GM12878 (cell line): ENCODE measurements around the gene G6PC1. TPM values are rescaled to one million over a fixed set of nuclear protein-coding genes. Genes with fewer than 3 reads are reported as not detected.

Source experiments
- ATAC-seq: fragments of 200-7000 bp; cut with Tn5 transposase; 3 replicates; pipeline ENCODE4 v1.9.1; 2020; ENCODE audit warnings: mild to moderate bottlenecking, moderate library complexity
- BruUV-seq: library from RNA; stranded (reverse); fragments of 400-500 nt; replicated peaks from 2 replicates; lab custom pipeline; 2021; lab: Mats Ljungman, UMichigan
- CTCF ChIA-PET: fragments of 300-600 bp; sonication (Branson Sonifier 250); formaldehyde crosslinking; extraction: SDS; loops from one replicate; lab custom pipeline; 2021; ENCODE audit warnings: inconsistent platforms; lab: Yijun Ruan, JAX
- POLR2A ChIA-PET: fragments of 350-600 bp; formaldehyde crosslinking; extraction: SDS; loops from one replicate; lab custom pipeline; 2021; ENCODE audit warnings: inconsistent platforms; lab: Charles Lee
- RAD21 ChIA-PET: fragments of 300-600 bp; sonication (Branson Sonifier 250); formaldehyde crosslinking; loops from one replicate; lab custom pipeline; 2023; ENCODE audit warnings: antibody characterized with exemption; ENCODE audit not compliant: unreplicated experiment; lab: Charles Lee
- SMC1A ChIA-PET: fragments of 300-600 bp; sonication (Branson Sonifier 250); formaldehyde crosslinking; loops from one replicate; lab custom pipeline; 2023; ENCODE audit not compliant: unreplicated experiment, uncharacterized antibody; lab: Charles Lee
- DNase-seq: peaks from one replicate; pipeline ENCODE4 v3.0.0-alpha.2; 2011; ENCODE audit warnings: low read depth, low spot score
- FAIRE-seq: peaks from 3 replicates; lab custom pipeline; 2011; peaks lifted over from hg19 to GRCh38; lab: Jason Lieb, UNC
- H2AFZ ChIP-seq: 2 replicates; pipeline ENCODE4 v1.6.0; 2011; ENCODE audit warnings: low read depth, low read length, control low read depth; ENCODE audit not compliant: control insufficient read depth
- H3K27ac ChIP-seq: 2 replicates; pipeline ENCODE4 v1.5.1; 2011; ENCODE audit warnings: control low read depth; ENCODE audit not compliant: control insufficient read depth, insufficient read depth
- H3K27me3 ChIP-seq, 2 experiments: replicated peaks in 1 of 2; 2 replicates each; pipeline versions ENCODE4 v1.6.0 to v1.6.1; 2011; ENCODE audit warnings: low read length in 1 of 2; ENCODE audit not compliant: control insufficient read depth in 2 of 2, insufficient read depth in 2 of 2
- H3K36me3 ChIP-seq, 2 experiments: 2 replicates each; pipeline ENCODE4 v1.5.1; 2011; ENCODE audit warnings: low read length in 1 of 2; ENCODE audit not compliant: control insufficient read depth in 2 of 2, insufficient read depth in 2 of 2
- H3K4me1 ChIP-seq: 2 replicates; pipeline ENCODE4 v1.6.1; 2011; ENCODE audit warnings: mild to moderate bottlenecking, low read length, moderate library complexity, mixed read lengths; ENCODE audit not compliant: control insufficient read depth, insufficient read depth
- H3K4me2 ChIP-seq: 2 replicates; pipeline ENCODE4 v1.6.0; 2011; ENCODE audit warnings: control low read depth; ENCODE audit not compliant: control insufficient read depth, insufficient read depth
- H3K4me3 ChIP-seq: fragments of 200-600 bp; sonication (generic); 2 replicates; pipeline ENCODE4 v1.5.1; 2016
- H3K79me2 ChIP-seq: 2 replicates; pipeline ENCODE4 v1.6.0; 2011; ENCODE audit warnings: low read length; ENCODE audit not compliant: control insufficient read depth, insufficient read depth
- H3K9ac ChIP-seq: 2 replicates; pipeline ENCODE4 v1.8.0; 2011; ENCODE audit warnings: low read length, control low read depth, mixed read lengths; ENCODE audit not compliant: control insufficient read depth, insufficient read depth
- H3K9me3 ChIP-seq: replicated peaks from 3 replicates; pipeline ENCODE4 v1.5.1; 2011; ENCODE audit warnings: mild to moderate bottlenecking, low read length; ENCODE audit not compliant: control insufficient read depth, insufficient read depth
- H4K20me1 ChIP-seq: 2 replicates; pipeline ENCODE4 v1.6.0; 2011; ENCODE audit not compliant: control insufficient read depth, insufficient read depth
- ASH2L ChIP-seq: fragments of 300-600, 200-600 bp; sonication (generic); IDR thresholded peaks from 2 replicates; pipeline ENCODE4 v1.6.1; 2017; ENCODE audit warnings: low read depth, mild to moderate bottlenecking, borderline replicate concordance
- BMI1 ChIP-seq: fragments of 450-650 bp; IDR thresholded peaks from 2 replicates; pipeline ENCODE4 v1.6.1; 2016; ENCODE audit warnings: mild to moderate bottlenecking, moderate library complexity, borderline replicate concordance
- CBX3 ChIP-seq: fragments of 200-600 bp; sonication (generic); IDR thresholded peaks from 2 replicates; pipeline ENCODE4 v1.6.1; 2016; ENCODE audit warnings: low read depth, borderline replicate concordance
- GABPA ChIP-seq: IDR thresholded peaks from 2 replicates; pipeline ENCODE4 v1.6.1; 2014; ENCODE audit warnings: antibody characterized with exemption, low read depth, mild to moderate bottlenecking, inconsistent platforms
- KLF5 ChIP-seq: fragments of 450-650 bp; IDR thresholded peaks from 2 replicates; pipeline ENCODE4 v1.6.1; 2014; ENCODE audit warnings: mild to moderate bottlenecking; ENCODE audit not compliant: partially characterized antibody
- NFXL1 ChIP-seq: fragments of 450-650 bp; IDR thresholded peaks from 2 replicates; pipeline ENCODE4 v1.6.1; 2017; ENCODE audit warnings: antibody characterized with exemption, mild to moderate bottlenecking, borderline replicate concordance
- PAX8 ChIP-seq: fragments of 450-650 bp; IDR thresholded peaks from 2 replicates; pipeline ENCODE4 v1.6.1; 2017; ENCODE audit warnings: mild to moderate bottlenecking, moderate library complexity
- SIX5 ChIP-seq: IDR thresholded peaks from 2 replicates; pipeline ENCODE4 v1.6.1; 2011; ENCODE audit warnings: mild to moderate bottlenecking, low read depth, low read length, moderate library complexity; ENCODE audit not compliant: severe bottlenecking
- SREBF2 ChIP-seq: IDR thresholded peaks from 2 replicates; pipeline ENCODE4 v1.6.1; 2012; ENCODE audit warnings: mild to moderate bottlenecking, low read length
- ZNF217 ChIP-seq: fragments of 450-650 bp; IDR thresholded peaks from 2 replicates; pipeline ENCODE4 v1.6.1; 2017; ENCODE audit warnings: antibody characterized with exemption, mild to moderate bottlenecking
- ZZZ3 ChIP-seq: IDR thresholded peaks from 2 replicates; pipeline ENCODE4 v1.6.1; 2011; ENCODE audit warnings: low read depth; ENCODE audit not compliant: control insufficient read depth, insufficient read length
- WGBS: methylation state at CpG from one replicate; pipeline ENCODE4 v1.1.6; 2016; ENCODE audit warnings: low lambda C conversion rate; ENCODE audit not compliant: insufficient replicate concordance, insufficient coverage; ENCODE audit errors: missing lambda C conversion rate; 5-methylcytosine and 5-hydroxymethylcytosine counted together
- in situ Hi-C: fragments of 300-500 bp; cut with MboI; formaldehyde crosslinking; loops from 9 replicates; pipeline ENCODE4 v1.14.3; 2018; ENCODE audit warnings: mixed read lengths
- intact Hi-C: fragments of 100-400 bp; cut with micrococcal nuclease; formaldehyde crosslinking; loops from one replicate; pipeline ENCODE4 v1.14.2; 2022; ENCODE audit not compliant: unreplicated experiment
- polyA plus RNA-seq, 11 experiments: library from polyadenylated mRNA; depleted of rRNA in 4 of 11; unstranded in 6 of 11; stranded (reverse) in 5 of 11; fragments of >200 nt; fragmentation: Nextera tagmentation in 4 of 11; fragmentation: Illumina TruSeq in 1 of 11; extraction: Ambion mirVana in 4 of 11; extraction: Trizol in 1 of 11; gene quantifications; 1 replicate in 1 of 11; 2 replicates in 10 of 11; pipeline versions ENCODE4 v1.2.1 to v1.2.3, GENCODE V29; 2011 to 2016; ENCODE audit warnings: inconsistent platforms in 2 of 11, missing spikeins in 2 of 11, low read depth in 1 of 11
- total RNA-seq, 4 experiments: library from RNA; depleted of rRNA in 3 of 4; stranded (reverse); fragments of >200 nt in 3 of 4; fragmentation: Illumina TruSeq in 1 of 4; extraction: Trizol in 1 of 4; gene quantifications; 2 replicates each; pipeline versions ENCODE4 v1.2.1 to v1.2.3, GENCODE V29; 2013 to 2021
- TF ChIP-seq, protein P1 (sequence below): fragments of 450-650 bp; IDR thresholded peaks from 2 replicates; pipeline ENCODE4 v1.6.1; 2017; ENCODE audit warnings: borderline replicate concordance
- TF ChIP-seq, protein P2 (sequence below): IDR thresholded peaks from 2 replicates; pipeline ENCODE4 v1.6.1; 2012; ENCODE audit warnings: improper control_type of control experiment, low read depth, low read length; ENCODE audit not compliant: insufficient replicate concordance

Gene G6PC1
- total and polyA plus RNA-seq, 10 of the 15 experiments (the other 5 are each of a cell fraction or from before 2014, with no cell fraction given), result not detected

GRCh38 chr17:42853968-42854790 lies 46.4 kb upstream of the G6PC1 start:
- no peak overlapping the region for H3K9ac ChIP-seq
- in situ Hi-C loops, result no loop called here

More at GRCh38 chr17:42853968-42854790, 46.4 kb upstream of the G6PC1 start:
- H3K9me3 ChIP-seq, result no peaks in the 10 kb centered on the region
- no peaks in the 10 kb centered on the region for H3K79me2 ChIP-seq
- intact Hi-C loops, result no loop called here
- no peaks in the 10 kb centered on the region for H4K20me1 ChIP-seq
- SMC1A ChIA-PET, result no interaction called here
- no TSS peak for BruUV-seq
- POLR2A ChIA-PET, result interaction anchor here (0.6 to 1.2 kb wide), 2 partner anchors 16 to 232 kb away, joined by 3 to 5 read pairs; no protein-coding TSS in a partner anchor
- H3K27me3 ChIP-seq, result no peaks in the 10 kb centered on the region
- TF ChIP-seq, protein P1, sequence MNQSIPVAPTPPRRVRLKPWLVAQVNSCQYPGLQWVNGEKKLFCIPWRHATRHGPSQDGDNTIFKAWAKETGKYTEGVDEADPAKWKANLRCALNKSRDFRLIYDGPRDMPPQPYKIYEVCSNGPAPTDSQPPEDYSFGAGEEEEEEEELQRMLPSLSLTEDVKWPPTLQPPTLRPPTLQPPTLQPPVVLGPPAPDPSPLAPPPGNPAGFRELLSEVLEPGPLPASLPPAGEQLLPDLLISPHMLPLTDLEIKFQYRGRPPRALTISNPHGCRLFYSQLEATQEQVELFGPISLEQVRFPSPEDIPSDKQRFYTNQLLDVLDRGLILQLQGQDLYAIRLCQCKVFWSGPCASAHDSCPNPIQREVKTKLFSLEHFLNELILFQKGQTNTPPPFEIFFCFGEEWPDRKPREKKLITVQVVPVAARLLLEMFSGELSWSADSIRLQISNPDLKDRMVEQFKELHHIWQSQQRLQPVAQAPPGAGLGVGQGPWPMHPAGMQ, result no peak
- TF ChIP-seq BMI1, result no peak
- TF ChIP-seq GABPA, result no peak
- no peak for TF ChIP-seq CBX3
- TF ChIP-seq SREBF2, result no peak
- no peak for TF ChIP-seq ASH2L
- TF ChIP-seq KLF5, result no peak
- TF ChIP-seq, protein P2, sequence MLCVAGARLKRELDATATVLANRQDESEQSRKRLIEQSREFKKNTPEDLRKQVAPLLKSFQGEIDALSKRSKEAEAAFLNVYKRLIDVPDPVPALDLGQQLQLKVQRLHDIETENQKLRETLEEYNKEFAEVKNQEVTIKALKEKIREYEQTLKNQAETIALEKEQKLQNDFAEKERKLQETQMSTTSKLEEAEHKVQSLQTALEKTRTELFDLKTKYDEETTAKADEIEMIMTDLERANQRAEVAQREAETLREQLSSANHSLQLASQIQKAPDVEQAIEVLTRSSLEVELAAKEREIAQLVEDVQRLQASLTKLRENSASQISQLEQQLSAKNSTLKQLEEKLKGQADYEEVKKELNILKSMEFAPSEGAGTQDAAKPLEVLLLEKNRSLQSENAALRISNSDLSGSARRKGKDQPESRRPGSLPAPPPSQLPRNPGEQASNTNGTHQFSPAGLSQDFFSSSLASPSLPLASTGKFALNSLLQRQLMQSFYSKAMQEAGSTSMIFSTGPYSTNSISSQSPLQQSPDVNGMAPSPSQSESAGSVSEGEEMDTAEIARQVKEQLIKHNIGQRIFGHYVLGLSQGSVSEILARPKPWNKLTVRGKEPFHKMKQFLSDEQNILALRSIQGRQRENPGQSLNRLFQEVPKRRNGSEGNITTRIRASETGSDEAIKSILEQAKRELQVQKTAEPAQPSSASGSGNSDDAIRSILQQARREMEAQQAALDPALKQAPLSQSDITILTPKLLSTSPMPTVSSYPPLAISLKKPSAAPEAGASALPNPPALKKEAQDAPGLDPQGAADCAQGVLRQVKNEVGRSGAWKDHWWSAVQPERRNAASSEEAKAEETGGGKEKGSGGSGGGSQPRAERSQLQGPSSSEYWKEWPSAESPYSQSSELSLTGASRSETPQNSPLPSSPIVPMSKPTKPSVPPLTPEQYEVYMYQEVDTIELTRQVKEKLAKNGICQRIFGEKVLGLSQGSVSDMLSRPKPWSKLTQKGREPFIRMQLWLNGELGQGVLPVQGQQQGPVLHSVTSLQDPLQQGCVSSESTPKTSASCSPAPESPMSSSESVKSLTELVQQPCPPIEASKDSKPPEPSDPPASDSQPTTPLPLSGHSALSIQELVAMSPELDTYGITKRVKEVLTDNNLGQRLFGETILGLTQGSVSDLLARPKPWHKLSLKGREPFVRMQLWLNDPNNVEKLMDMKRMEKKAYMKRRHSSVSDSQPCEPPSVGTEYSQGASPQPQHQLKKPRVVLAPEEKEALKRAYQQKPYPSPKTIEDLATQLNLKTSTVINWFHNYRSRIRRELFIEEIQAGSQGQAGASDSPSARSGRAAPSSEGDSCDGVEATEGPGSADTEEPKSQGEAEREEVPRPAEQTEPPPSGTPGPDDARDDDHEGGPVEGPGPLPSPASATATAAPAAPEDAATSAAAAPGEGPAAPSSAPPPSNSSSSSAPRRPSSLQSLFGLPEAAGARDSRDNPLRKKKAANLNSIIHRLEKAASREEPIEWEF, result no peak
- TF ChIP-seq NFXL1, result no peak
- TF ChIP-seq PAX8, result no peak
- no peak for TF ChIP-seq ZNF217
- TF ChIP-seq SIX5, result no peak
- no peak for TF ChIP-seq ZZZ3
- no peaks in the 10 kb centered on the region for H3K36me3 ChIP-seq
- H3K4me3 ChIP-seq, result no peak overlapping the region
- H3K4me2 ChIP-seq, result no peak overlapping the region
- CTCF ChIA-PET, result interaction anchor here (0.7 kb wide), 2 partner anchors 48 to 315 kb away, joined by 3 to 4 read pairs; no protein-coding TSS in a partner anchor
- H3K4me1 ChIP-seq, result no peaks in the 10 kb centered on the region
- WGBS, result 63% methylated on average over 15 of the region's 15 CpGs
- H2AFZ ChIP-seq, result no peak overlapping the region
- FAIRE-seq, result no peak
- no peak for ATAC-seq
- RAD21 ChIA-PET, result no interaction called here
- DNase-seq, result no peak
- no peak overlapping the region for H3K27ac ChIP-seq
